K562 (cell line): ENCODE measurements around the gene POLA1. TPM values are rescaled to one million over a fixed set of nuclear protein-coding genes. Genes with fewer than 3 reads are reported as not detected.

ENCODE experiments used
- BCOR ChIP-seq: fragments of 450-650 bp; IDR thresholded peaks from 2 replicates; pipeline ENCODE4 v1.6.1; 2016
- BRD4 ChIP-seq: fragments of 200-600 bp; sonication (generic); IDR thresholded peaks from 2 replicates; pipeline ENCODE4 v1.6.1; 2017; ENCODE audit warnings: inconsistent platforms
- CREB5 ChIP-seq: fragments of 250-450 bp; sonication (Bioruptor Pico); IDR thresholded peaks from 2 replicates; pipeline ENCODE4 v1.5.0; 2020; ENCODE audit warnings: mild to moderate bottlenecking
- CXXC5 ChIP-seq: fragments of 250-450 bp; sonication (Bioruptor Pico); IDR thresholded peaks from 2 replicates; pipeline ENCODE4 v1.8.0; 2022; ENCODE audit warnings: inconsistent platforms, mild to moderate bottlenecking, moderate library complexity
- FOXA3 ChIP-seq, 2 experiments: fragments of 450-650 bp in 1 of 2; sonication (generic) in 1 of 2; formaldehyde crosslinking; IDR thresholded peaks in 1 of 2; conservative IDR thresholded peaks in 1 of 2; 2 replicates each; pipeline versions ENCODE4 v1.4.0 to v1.8.0; 2020 to 2022; ENCODE audit warnings: mild to moderate bottlenecking in 2 of 2, missing genetic modification reagents in 1 of 2
- GATAD2A ChIP-seq: fragments of 450-650 bp; IDR thresholded peaks from 2 replicates; pipeline ENCODE4 v1.6.1; 2017
- HDAC6 ChIP-seq: IDR thresholded peaks from 2 replicates; pipeline ENCODE4 v1.6.1; 2012; ENCODE audit warnings: low read depth, mild to moderate bottlenecking, control low read depth, inconsistent platforms, low read length, moderate library complexity
- KLF10 ChIP-seq: fragments of 250-450 bp; sonication (Bioruptor Pico); IDR thresholded peaks from 2 replicates; pipeline ENCODE4 v1.6.1; 2021; ENCODE audit warnings: matching md5 sums
- MITF ChIP-seq: IDR thresholded peaks from 2 replicates; pipeline ENCODE4 v1.6.1; 2014; ENCODE audit warnings: antibody characterized with exemption
- MLX ChIP-seq, 2 experiments: fragments of 450-650 bp in 1 of 2; sonication (generic) in 1 of 2; formaldehyde crosslinking; conservative IDR thresholded peaks; 2 replicates each; pipeline versions ENCODE4 v1.4.0 to v1.8.1; 2020 to 2022; ENCODE audit warnings: mild to moderate bottlenecking in 1 of 2, missing genetic modification reagents in 1 of 2
- NCOA6 ChIP-seq: fragments of 450-650 bp; IDR thresholded peaks from 2 replicates; pipeline ENCODE4 v1.6.1; 2017; ENCODE audit warnings: mild to moderate bottlenecking
- NKRF ChIP-seq: fragments of 450-650 bp; IDR thresholded peaks from 2 replicates; pipeline ENCODE4 v1.6.1; 2016; ENCODE audit warnings: borderline replicate concordance
- OTX1 ChIP-seq: fragments of 450-650 bp; formaldehyde crosslinking; IDR thresholded peaks from 2 replicates; pipeline ENCODE4 v1.4.0; 2022; ENCODE audit warnings: mild to moderate bottlenecking
- PHTF2 ChIP-seq: fragments of 250-450 bp; sonication (Bioruptor Pico); IDR thresholded peaks from 2 replicates; pipeline ENCODE4 v1.5.0; 2021; ENCODE audit warnings: mild to moderate bottlenecking
- RBM25 ChIP-seq: fragments of 200-400 bp; formaldehyde crosslinking; IDR thresholded peaks from 2 replicates; pipeline ENCODE4 v1.6.1; 2018; ENCODE audit warnings: low read length, low read depth, moderate library complexity; ENCODE audit not compliant: severe bottlenecking
- RUNX1 ChIP-seq: sonication (generic); IDR thresholded peaks from 2 replicates; pipeline ENCODE4 v1.6.1; 2016; ENCODE audit warnings: antibody characterized with exemption, low read depth
- SMAD3 ChIP-seq: fragments of 450-650 bp; formaldehyde crosslinking; conservative IDR thresholded peaks from 2 replicates; pipeline ENCODE4 v1.4.0; 2020; ENCODE audit warnings: mild to moderate bottlenecking
- SRSF3 ChIP-seq: fragments of 200-400 bp; formaldehyde crosslinking; IDR thresholded peaks from 2 replicates; pipeline ENCODE4 v1.6.1; 2016; ENCODE audit warnings: mild to moderate bottlenecking, low read length, moderate library complexity; ENCODE audit not compliant: insufficient read depth
- ZNF197 ChIP-seq: fragments of 200-800 bp; sonication (Bioruptor generic); IDR thresholded peaks from 2 replicates; pipeline ENCODE4 v1.6.1; 2016; ENCODE audit warnings: low read depth, missing genetic modification characterization, missing compliant biosample characterization
- ZNF384 ChIP-seq: IDR thresholded peaks from 2 replicates; pipeline ENCODE4 v1.6.1; 2012; ENCODE audit warnings: low read depth, low read length, improper control_type of control experiment
- ZNF41 ChIP-seq: fragments of 250-450 bp; sonication (Bioruptor Pico); conservative IDR thresholded peaks from 2 replicates; pipeline ENCODE4 v1.4.0; 2020; ENCODE audit warnings: mild to moderate bottlenecking
- polyA plus RNA-seq, 8 experiments: library from polyadenylated mRNA; depleted of rRNA in 4 of 8; stranded (reverse) in 5 of 8; unstranded in 3 of 8; fragments of >200 nt; fragmentation: Nextera tagmentation in 2 of 8; fragmentation: Illumina TruSeq in 1 of 8; extraction: Ambion mirVana in 2 of 8; extraction: Trizol in 1 of 8; gene quantifications; 2 replicates each; pipeline versions ENCODE4 v1.2.1 to v1.2.3, GENCODE V29; 2011 to 2014; ENCODE audit warnings: inconsistent platforms in 1 of 8, missing spikeins in 1 of 8
- total RNA-seq, 7 experiments: library from RNA; depleted of rRNA in 6 of 7; stranded (reverse); fragments of >200 nt in 6 of 7; fragmentation: Illumina TruSeq in 2 of 7; extraction: Trizol in 2 of 7; gene quantifications; 2 replicates each; pipeline versions ENCODE4 v1.2.1 to v1.2.3, GENCODE V29; 2011 to 2021; ENCODE audit warnings: low replicate concordance in 1 of 7

Gene POLA1
- total and polyA plus RNA-seq, 9 of the 15 experiments (the other 6 are each of a cell fraction or from before 2014, with no cell fraction given) = 8.6 to 48.4 (median 27.4) TPM

GRCh38 chrX:24693453-24694202 is at the start of gene POLA1 (continued):
- TF ChIP-seq FOXA3 (CRISPR knock-in tag; conservative IDR thresholded peaks at IDR 0.05 in 1 of 2, IDR thresholded peaks at IDR 0.05 in 1 of 2) (no peak), MLX (CRISPR knock-in tag; conservative IDR thresholded peaks at IDR 0.05) (no peak), RUNX1 (no peak), NKRF (peak; percentile 78), MITF (no peak), NCOA6 (no peak), ZNF41 (CRISPR knock-in tag) (no peak), KLF10 (CRISPR knock-in tag) (no peak), BCOR (peak; percentile 21; the same call in 1 of the 2 replicates), ZNF384 (no peak), HDAC6 (no peak), CREB5 (no peak), BRD4 (no peak), SMAD3 (CRISPR knock-in tag) (no peak), OTX1 (CRISPR knock-in tag) (no peak; the same call in 1 of the 2 replicates), ZNF197 (CRISPR knock-in tag) (no peak), GATAD2A (no peak), RBM25 (peak; percentile 43), CXXC5 (CRISPR knock-in tag) (peak; percentile 83), SRSF3 (no peak), PHTF2 (CRISPR knock-in tag) (no peak)
